ENCODE measurements around the gene SNX32. TPM values are rescaled to one million over a fixed set of nuclear protein-coding genes. Genes with fewer than 3 reads are reported as not detected.

The SNX32 gene
- under 1 TPM; 0.33 to 0.78 (median 0.41) TPM for total RNA-seq

GRCh38 chr11:65833297-65834030 lies at the start of gene SNX32:
Gene SNX32 (plus strand): TSS chr11:65833963. CDS start chr11:65834066, 103 bp downstream.
- DNase-seq (ENCODE audit: extremely low spot score), result peak; percentile 99
- no peak for TF ChIP-seq EP300 (IDR thresholded peaks at IDR 0.05)
- TF ChIP-seq, protein P1, sequence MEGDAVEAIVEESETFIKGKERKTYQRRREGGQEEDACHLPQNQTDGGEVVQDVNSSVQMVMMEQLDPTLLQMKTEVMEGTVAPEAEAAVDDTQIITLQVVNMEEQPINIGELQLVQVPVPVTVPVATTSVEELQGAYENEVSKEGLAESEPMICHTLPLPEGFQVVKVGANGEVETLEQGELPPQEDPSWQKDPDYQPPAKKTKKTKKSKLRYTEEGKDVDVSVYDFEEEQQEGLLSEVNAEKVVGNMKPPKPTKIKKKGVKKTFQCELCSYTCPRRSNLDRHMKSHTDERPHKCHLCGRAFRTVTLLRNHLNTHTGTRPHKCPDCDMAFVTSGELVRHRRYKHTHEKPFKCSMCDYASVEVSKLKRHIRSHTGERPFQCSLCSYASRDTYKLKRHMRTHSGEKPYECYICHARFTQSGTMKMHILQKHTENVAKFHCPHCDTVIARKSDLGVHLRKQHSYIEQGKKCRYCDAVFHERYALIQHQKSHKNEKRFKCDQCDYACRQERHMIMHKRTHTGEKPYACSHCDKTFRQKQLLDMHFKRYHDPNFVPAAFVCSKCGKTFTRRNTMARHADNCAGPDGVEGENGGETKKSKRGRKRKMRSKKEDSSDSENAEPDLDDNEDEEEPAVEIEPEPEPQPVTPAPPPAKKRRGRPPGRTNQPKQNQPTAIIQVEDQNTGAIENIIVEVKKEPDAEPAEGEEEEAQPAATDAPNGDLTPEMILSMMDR (IDR thresholded peaks at IDR 0.05), result no peak
- no peak for TF ChIP-seq POLR2A (IDR thresholded peaks at IDR 0.05; ENCODE audit: low read depth)
- peak in 1 of 2 donors; percentile 78 for TF ChIP-seq POLR2AphosphoS5 (IDR thresholded peaks at IDR 0.05)
- Histone ChIP-seq H3K4me1 (peaks cover 11 to 22% (median 16%) of the 10 kb centered on the region in 4 donors), H3K9me3 (no peaks in the 10 kb centered on the region), H3K36me3 (no peaks in the 10 kb centered on the region), H3K4me3 (peak within 1 kb of the TSS; percentile 59 to 70 (median 63)), H3K27ac (replicated peaks in 1 of 4) (peak within 1 kb of the TSS in 3 of 4 donors; percentile 44 to 51 (median 51)), H3K27me3 (no peaks in the 10 kb centered on the region)
- WGBS, result under 1% methylated on average over 36 of the region's 63 CpGs
- intact Hi-C loops (cut with DNase I), result no loop called here

DNA sequence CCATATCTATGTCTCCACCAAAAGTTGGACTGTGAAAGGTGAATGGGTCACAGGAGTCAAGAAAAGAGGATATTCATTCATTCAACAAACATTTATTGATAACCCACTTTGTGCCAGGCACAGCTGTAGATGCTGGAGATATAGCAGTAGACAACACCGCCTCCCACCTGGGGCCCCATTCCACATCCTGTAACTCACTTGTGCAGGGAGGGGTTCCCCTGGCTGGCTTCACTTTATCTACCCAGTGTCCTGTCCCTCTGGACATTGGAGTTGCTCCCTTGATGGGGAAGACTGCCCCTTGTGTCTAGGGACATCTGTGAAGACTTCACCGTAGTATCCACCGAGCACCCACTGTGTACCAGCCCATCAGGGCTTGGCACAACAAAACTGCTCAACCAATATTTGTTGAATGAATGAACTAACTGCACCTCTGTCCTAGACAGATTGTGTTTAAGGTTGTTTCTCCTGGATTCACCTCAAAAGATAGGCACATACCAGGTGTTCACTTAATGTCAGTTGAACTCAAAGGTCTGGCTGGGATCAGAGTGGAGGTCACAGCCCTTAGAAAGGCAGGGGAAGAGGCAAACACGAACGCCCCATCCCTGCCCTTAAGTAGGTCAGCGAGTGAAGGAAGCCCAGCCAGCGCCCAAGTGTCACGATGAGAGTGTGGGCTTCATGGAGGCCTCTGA lies 48.3 kb upstream of the SNX32 start:
- H3K27ac ChIP-seq (replicated peaks in 1 of 4), result no peak overlapping the region
- DNase-seq (ENCODE audit: extremely low spot score), result no peak
- H3K4me1 ChIP-seq, result peaks cover 17 to 37% (median 33%) of the 10 kb centered on the region in 4 donors
- WGBS, result 66% methylated on average over 7 of the region's 8 CpGs
- no peaks in the 10 kb centered on the region for H3K9me3 ChIP-seq
- no peak overlapping the region for H3K4me3 ChIP-seq
- intact Hi-C loops (cut with DNase I), result no loop called here
- TF ChIP-seq POLR2AphosphoS5 (IDR thresholded peaks at IDR 0.05) (no peak), POLR2A (IDR thresholded peaks at IDR 0.05; ENCODE audit: low read depth) (no peak), EP300 (IDR thresholded peaks at IDR 0.05) (no peak)
- TF ChIP-seq, protein P1 (IDR thresholded peaks at IDR 0.05), result no peak
- H3K27me3 ChIP-seq, result peaks cover 21 to 61% (median 29%) of the 10 kb centered on the region in 4 donors
- no peaks in the 10 kb centered on the region for H3K36me3 ChIP-seq

DNA sequence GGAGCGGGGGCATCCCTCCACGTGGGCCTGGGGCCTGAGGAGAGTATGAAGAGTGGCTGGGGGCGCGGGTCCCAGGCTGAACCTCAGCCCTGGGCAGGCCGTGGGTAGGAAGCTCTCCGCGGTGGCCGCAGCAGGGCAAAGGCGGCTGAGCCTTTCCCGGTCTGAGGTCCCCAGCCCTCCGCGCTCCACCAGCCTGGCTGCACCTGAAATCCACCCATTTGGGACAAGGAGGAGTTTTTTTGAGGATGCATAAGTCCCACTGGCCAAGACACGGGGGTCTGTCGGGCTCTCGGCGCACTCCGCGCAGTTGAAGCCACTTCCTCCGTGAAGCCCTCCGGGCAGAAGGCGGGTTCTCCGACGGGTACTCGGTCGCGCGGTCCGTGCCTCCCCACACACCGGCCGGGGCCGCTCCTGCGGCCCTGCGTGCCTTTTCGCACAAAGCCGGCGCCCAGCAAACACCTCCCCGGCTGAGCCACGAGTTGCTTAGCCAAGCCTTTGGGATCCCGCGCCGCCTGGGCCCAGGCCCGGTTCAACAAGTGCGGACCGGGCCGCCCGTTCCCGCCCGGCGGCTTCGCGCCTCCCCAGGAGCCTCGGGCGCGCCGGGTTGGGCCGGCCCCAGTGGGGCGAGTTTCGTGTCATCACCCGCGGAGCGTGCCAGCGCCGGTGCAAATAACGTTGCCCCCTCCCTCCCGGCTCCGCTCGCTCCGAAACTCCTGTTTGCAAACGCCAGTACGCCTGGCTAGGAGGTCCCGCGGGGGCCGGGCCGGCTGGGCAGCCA lies 47.6 kb upstream of the SNX32 start:
- Histone ChIP-seq H3K27ac (replicated peaks in 1 of 4) (no peak overlapping the region), H3K9me3 (no peaks in the 10 kb centered on the region), H3K36me3 (no peaks in the 10 kb centered on the region), H3K4me3 (peak overlapping the region; percentile 27 to 48 (median 36)), H3K4me1 (peaks cover 17 to 34% (median 33%) of the 10 kb centered on the region in 4 donors), H3K27me3 (peaks cover 21 to 65% (median 29%) of the 10 kb centered on the region in 4 donors)
- TF ChIP-seq POLR2AphosphoS5 (IDR thresholded peaks at IDR 0.05) (no peak), EP300 (IDR thresholded peaks at IDR 0.05) (no peak), POLR2A (IDR thresholded peaks at IDR 0.05; ENCODE audit: low read depth) (no peak)
- TF ChIP-seq, protein P1 (IDR thresholded peaks at IDR 0.05), result no peak
- WGBS, result 28% methylated on average over 17 of the region's 74 CpGs
- DNase-seq (ENCODE audit: extremely low spot score), result no peak
- intact Hi-C loops (cut with DNase I), result no loop called here

DNA sequence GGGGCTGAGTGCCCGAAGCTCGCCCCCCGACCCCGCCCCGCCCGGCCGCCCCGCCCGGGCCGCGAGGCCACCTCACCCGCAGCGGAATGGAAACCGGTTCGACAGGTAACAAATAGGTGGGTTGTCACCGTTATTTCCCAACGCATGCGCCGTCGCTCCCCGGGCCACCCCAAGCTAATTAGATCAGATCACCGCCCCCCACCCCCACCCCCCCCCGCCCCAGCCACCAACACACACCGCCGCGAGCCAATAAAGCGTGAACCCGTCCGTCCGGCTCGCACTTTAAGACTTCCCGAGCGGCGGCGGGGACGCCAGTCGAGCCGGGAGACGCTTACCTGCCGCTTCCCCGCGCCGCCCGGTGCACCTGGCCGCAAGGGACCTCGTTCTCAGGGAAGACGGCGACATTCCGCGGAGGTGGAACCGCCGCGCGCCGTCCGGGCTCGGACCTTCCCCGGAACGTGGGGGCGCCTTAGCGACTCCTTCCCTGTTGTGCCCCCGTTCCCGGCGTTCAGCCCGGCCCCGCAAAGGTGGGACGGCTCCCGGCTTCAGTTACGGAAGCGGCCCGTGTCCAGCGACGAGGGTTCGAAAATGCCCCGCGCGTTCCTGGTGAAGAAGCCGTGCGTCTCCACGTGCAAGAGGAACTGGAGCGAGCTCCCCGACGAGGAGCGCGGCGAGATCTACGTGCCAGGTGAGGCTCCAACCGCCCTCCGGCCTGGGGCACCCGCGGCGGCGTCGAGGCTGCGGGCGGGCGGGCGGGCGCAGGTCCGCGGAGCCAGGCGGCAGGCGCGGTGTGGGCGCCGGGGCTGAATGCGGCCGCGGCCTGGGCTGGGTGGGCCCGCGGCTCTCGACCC lies 46.8 kb upstream of the SNX32 start, which contains the start of gene OVOL1:
TSS of gene OVOL1 (plus strand) at position 278 of the 851 bp plus-strand sequence. CDS start at position 589, 311 bp downstream.
- H3K4me1 ChIP-seq, result peaks cover 17 to 28% (median 26%) of the 10 kb centered on the region in 4 donors
- WGBS, result no CpG with 5 or more reads among the region's 112 CpGs
- no peak for DNase-seq (ENCODE audit: extremely low spot score)
- H3K36me3 ChIP-seq, result no peaks in the 10 kb centered on the region
- TF ChIP-seq POLR2AphosphoS5 (IDR thresholded peaks at IDR 0.05) (no peak), POLR2A (IDR thresholded peaks at IDR 0.05; ENCODE audit: low read depth) (no peak), EP300 (IDR thresholded peaks at IDR 0.05) (no peak)
- TF ChIP-seq, protein P1 (IDR thresholded peaks at IDR 0.05), result no peak
- intact Hi-C loops (cut with DNase I), result no loop called here
- no peak within 1 kb of the TSS for H3K27ac ChIP-seq (replicated peaks in 1 of 4)
- H3K4me3 ChIP-seq, result peak within 1 kb of the TSS; percentile 27 to 48 (median 36)
- peaks cover 21 to 71% (median 29%) of the 10 kb centered on the region in 4 donors for H3K27me3 ChIP-seq
- no peaks in the 10 kb centered on the region for H3K9me3 ChIP-seq
